Measurements from ENCODE around the gene MADCAM1.

MADCAM1 gene

DNA sequence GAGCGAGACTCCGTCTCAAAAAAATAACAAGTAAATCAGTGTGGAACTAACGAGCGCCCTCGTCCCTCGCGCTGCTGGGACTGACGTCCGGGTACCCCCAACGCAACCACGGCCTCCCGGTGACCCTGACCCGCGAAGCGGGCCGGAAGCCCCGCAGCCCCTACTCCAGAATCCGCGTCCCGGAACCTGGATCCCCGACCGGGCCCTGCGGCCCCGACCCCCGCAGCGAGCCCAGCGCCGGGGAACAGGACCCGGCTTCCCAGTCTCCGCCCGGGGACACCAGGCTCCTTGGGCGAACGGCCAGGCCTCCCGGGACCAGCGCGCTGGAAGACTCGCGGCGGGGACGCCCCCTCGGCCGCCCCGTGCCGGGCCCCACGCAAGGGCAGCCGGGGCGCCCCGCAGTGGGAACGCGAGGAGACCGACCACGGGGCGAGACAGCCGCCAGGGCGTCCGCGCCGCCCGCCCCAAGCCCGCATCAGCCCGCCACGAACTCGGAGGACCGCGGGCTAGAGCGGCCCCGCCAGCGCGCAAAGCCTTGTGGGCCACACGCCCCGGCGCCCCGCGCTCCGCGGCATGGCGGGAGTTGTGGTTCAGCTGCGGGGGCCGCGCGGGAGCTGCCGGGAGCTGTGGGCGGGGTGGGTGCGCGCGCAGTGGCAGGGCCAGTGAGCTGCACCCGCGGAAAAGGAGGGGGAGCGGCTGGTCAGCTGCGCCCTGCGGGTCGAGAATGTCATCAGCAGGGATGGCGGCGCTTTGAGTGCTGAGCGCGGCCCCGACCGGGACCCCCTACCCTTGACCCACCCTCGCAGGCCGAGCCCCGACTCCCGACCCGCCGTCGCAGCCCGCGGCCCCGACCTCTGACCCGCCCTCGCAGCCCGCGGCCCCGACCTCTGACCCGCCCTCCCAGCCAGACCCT lies 7.5 kb upstream of the MADCAM1 start:
- DNase-seq: peak; percentile 94

- no peak for DNase-seq
These were observed 6.7 kb upstream of the MADCAM1 start for GRCh38 chr19:489418-490196.

GRCh38 chr19:491146-491741 lies 5.0 kb upstream of the MADCAM1 start:
- DNase-seq: no peak

DNA sequence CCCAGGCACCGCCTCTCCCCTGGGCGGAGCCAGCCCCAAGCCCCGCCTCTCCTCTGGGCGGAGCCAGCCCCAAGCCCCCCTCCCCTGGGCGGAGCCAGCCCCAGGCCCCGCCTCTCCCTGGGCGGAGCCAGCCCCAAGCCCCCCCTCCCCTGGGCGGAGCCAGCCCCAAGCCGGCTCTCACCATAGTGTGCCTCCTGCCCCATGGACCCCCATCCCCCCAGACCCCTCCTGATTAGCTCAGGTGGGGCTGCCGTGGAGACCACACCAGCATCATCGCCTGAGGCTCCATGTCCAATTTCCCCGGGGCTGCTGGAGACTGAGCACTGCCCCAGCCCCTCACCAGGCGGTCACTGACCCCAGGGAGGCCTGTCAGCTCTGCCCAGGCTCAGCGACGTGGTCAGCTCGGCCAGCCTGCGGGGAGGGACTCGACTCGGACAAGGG lies 4.2 kb upstream of the MADCAM1 start:
- DNase-seq: peak; percentile 48

- no peak for DNase-seq
These were observed 2.7 kb upstream of the MADCAM1 start for GRCh38 chr19:493391-494170.

GRCh38 chr19:494171-495080 lies 1.9 kb upstream of the MADCAM1 start:
- DNase-seq: no peak

- DNase-seq: no peak
These were observed 1.2 kb upstream of the MADCAM1 start for GRCh38 chr19:495081-495401.

DNA sequence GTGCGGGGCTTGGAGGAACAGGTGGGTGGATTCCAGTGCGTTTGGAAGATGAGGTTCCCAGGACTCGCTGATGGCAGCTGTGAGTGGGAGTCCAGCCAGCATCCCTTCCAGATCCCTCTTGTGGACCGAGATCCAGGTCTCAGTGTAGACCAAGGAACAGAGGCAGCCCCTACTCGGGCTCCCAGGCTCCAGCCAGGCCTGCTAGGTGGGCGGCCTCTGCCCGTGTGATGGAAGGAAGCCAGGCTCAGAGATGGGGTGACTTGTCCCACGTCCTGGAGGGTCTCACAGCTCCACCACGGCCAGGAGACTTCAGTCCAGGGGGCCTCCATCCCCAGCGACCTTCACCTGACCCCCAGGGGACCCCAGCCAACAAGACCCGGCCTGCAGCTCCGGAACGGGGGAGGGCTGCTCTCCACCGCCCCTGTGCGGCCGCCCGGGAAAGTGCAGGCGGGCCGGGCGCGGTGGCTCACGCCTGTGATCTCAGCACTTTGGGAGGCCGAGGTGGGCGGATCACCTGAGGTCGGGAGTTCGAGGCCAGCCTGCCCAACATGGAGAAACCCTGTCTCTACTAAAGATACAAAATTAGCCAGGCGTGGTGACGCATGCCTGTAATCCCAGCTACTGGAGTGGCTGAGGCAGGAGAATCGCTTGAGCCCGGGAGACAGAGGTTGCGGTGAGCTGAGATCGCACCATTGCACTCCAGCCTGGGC lies 729 bp upstream of the MADCAM1 start:
- peak; percentile 69 for DNase-seq

GRCh38 chr19:496986-497385 lies 700 bp downstream of the MADCAM1 start:
- DNase-seq: no peak

DNA sequence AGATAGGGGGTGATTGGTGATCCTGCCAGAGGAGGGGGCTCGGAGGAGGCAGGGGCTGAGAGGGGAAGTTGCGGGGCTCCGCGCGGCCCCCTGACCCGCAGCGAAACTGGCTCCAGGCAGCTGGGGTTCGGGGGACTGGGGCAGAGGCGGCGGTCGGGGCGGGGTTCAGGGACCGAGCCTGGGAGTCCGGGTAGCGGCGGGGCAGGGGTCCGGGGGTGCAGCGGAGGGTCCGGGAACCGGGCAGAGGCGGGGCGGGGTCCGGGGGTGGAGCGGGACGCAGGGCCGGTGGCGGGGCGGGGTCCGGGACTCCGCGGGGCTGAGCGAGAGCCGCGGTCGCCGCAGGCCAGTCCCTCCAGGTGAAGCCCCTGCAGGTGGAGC lies 1.2 kb downstream of the MADCAM1 start:
- no peak for DNase-seq

DNA sequence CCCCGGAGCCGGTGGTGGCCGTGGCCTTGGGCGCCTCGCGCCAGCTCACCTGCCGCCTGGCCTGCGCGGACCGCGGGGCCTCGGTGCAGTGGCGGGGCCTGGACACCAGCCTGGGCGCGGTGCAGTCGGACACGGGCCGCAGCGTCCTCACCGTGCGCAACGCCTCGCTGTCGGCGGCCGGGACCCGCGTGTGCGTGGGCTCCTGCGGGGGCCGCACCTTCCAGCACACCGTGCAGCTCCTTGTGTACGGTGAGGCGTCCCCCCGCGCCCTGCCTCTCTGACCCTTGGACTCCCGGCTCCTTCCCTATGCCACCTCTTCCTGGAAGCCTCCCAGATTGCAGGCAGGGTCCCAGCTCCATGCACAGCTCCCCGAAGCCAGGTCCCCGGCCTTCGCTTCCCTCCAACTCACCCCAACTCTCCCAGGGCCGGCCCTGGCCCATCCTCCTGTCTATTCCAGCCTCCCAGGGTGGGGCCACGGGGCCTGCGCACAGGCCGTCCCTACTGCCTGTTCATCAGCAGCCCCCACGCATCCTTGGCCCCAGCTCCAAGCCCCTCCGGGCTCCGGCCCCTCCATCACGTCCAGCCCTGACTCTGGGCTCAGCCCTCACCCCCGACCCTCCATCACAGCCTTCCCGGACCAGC lies 1.7 kb downstream of the MADCAM1 start:
- no peak for DNase-seq

GRCh38 chr19:498511-498891 lies 2.2 kb downstream of the MADCAM1 start:
- DNase-seq: no peak

DNA sequence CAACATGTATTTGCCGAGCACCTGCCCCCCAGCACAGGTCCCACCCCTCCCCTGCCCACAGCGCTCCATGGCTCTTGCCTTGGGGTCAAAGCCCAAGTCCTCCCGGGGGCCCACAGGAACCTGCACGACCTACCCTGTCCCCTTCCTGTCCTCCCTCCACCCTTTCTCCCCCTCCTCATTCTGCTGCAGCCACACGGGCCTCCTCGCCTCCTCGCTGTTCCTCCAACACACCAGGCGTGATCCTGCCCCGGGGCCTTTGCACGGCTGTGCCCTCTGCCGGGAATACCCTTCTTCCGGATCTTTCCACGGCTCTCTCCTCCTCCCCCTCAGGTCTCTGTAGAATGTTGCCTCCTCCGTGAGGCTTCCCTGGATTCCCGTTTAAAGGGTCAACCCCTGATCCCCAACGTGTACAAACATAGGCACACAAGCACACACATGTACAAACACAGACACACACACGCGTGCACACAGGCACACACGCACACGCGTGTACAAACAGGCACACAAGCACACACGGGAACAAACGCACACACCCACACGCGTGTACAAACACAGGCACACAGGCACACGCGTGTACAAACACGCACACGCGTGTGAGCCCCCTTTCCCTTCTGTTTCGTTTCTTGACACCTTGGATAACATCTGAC lies 2.8 kb downstream of the MADCAM1 start:
- DNase-seq: no peak

DNA sequence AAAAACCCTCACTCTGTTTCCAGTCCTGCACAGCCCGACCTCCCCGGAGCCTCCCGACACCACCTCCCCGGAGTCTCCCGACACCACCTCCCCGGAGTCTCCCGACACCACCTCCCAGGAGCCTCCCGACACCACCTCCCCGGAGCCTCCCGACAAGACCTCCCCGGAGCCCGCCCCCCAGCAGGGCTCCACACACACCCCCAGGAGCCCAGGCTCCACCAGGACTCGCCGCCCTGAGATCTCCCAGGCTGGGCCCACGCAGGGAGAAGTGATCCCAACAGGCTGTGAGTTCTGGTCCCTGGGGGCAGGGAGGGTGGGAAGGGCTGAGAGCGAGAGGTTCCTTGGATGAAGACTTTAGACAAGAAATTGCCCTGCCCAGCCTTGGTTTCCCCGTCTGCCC lies 5.4 kb downstream of the MADCAM1 start:
- DNase-seq: no peak

GRCh38 chr19:504616-505015 lies 8.3 kb downstream of the MADCAM1 start:
- no peak for DNase-seq

DNA sequence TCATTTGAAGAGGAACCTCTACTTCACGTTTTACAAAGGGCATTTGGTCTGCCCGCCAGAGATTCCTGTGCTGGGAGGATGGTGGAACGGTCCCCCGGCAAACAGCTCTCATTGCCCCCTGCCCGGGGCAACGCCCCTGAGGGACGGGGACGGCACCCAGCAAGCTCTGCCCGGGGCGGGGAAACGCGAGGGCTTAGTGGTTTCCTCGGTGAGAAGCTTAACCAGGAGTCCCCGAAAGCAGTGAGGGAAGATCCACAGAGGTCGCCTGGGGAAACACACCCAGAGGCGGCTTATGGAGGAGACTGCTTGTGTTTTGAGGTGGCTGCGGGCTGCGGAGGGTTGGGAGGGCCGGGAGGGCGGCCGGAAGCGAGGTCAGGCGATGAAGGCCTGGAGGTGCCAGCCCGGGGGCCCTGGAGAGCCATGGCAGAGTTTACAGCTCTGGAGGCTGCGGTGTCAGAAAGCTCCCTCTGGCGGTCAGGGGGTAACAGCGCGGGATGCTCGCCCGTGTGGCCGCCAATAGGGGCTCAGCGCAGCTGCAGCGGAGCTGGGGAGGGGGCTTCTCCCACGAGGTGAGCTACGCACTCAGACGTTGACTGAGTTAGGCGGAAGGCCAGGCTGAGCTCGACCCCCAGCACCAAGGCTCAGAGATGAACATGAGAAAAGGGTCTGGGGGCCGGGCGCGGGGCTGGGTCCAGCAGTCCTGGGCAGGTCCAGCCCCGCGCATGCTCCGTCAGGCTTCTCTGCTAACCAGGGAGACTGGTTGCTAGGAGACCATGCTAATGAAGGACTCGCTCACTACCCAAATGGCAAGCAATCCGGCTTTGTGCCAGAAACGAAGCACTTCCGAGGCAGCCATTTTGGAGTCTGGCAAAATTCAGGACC lies 10.4 kb downstream of the MADCAM1 start:
- peak; percentile 90 for DNase-seq

GRCh38 chr19:507286-508203 lies 11.3 kb downstream of the MADCAM1 start, which contains the start of gene TPGS1:
Gene TPGS1, plus strand, starts transcription at chr19:507497. Its CDS starts 10 bp downstream, at chr19:507507.
- DNase-seq: peak; percentile 86

Measured in activated CD4-positive, CD25-positive, alpha-beta regulatory T cell treated with anti-CD3 and anti-CD28 coated beads, Interleukin-2, amount 50 U/mL, for 72 hours (primary cell).